Hepatocyte (in vitro differentiated cells): ENCODE measurements around the gene ALG12.

Experiments
- CTCF ChIP-seq: fragments of 200-600 bp; sonication (generic); IDR thresholded peaks from 2 replicates; pipeline ENCODE4 v1.5.1; 2016; ENCODE audit warnings: antibody characterized with exemption, mild to moderate bottlenecking; ENCODE audit not compliant: poor library complexity
- EZH2 ChIP-seq: fragments of 200-600 bp; sonication (generic); IDR thresholded peaks from 2 replicates; pipeline ENCODE4 v1.6.1; 2016; ENCODE audit warnings: antibody characterized with exemption, mild to moderate bottlenecking, borderline replicate concordance
- EZH2phosphoT487 ChIP-seq: fragments of 200-600 bp; sonication (generic); IDR thresholded peaks from one replicate; pipeline ENCODE4 v1.6.1; 2018; ENCODE audit warnings: antibody characterized with exemption, mild to moderate bottlenecking, low read depth, moderate library complexity; ENCODE audit not compliant: unreplicated experiment, severe bottlenecking

GRCh38 chr22:49967706-49968208 lies 49.5 kb upstream of the ALG12 start:
- TF ChIP-seq CTCF, result no peak
- TF ChIP-seq EZH2phosphoT487, result no peak
- no peak for TF ChIP-seq EZH2
